ENCODE results near the gene PPP1R1A. TPM values are rescaled to one million over a fixed set of nuclear protein-coding genes. Genes with fewer than 3 reads are reported as not detected.

Gene PPP1R1A
- total RNA-seq, 1 experiment from 2014 or later = 8.5 TPM

DNA sequence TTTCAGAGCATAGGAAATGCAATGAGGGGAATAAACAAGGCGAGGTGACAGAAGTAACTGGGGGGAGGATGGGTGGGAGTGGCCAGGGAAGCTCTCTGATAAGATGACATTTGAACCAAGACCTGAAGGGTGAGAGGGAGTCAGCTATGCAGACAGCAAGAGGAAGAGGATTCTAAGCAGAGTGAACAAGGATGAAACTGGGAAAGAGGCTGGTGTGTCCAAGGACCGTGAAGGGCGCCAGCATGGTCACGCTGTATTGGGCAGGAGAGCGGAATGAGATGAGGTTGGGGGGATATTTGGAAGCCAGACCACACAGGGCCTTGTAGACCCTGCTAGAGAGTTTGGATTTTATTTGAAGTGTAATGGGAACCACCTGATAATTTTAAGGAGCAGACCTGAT lies 10.5 kb upstream of the PPP1R1A start:
- no peak overlapping the region for H2BK15ac ChIP-seq (ENCODE audit: low read depth, low read length)
- H3K4me3 Mint-ChIP-seq = no peak overlapping the region
- H2BK12ac ChIP-seq (ENCODE audit: insufficient read length, low read depth, low read length) = no peak overlapping the region
- no peak overlapping the region for H3K56ac ChIP-seq (ENCODE audit: insufficient read length, low read depth, low read length)
- H3K14ac ChIP-seq (ENCODE audit: insufficient read depth, low read length) = no peak overlapping the region
- H3K18ac ChIP-seq (ENCODE audit: insufficient read length, low read depth, low read length) = no peak overlapping the region
- no peak overlapping the region for H4K5ac ChIP-seq (ENCODE audit: insufficient read length, low read depth, low read length)
- no peak for DNase-seq
- TF ChIP-seq CTCF (conservative IDR thresholded peaks at IDR 0.05) = no peak
- H3K27ac Mint-ChIP-seq = no peak overlapping the region
- no peak overlapping the region for H2BK120ac ChIP-seq (ENCODE audit: low read depth, low read length, poor library complexity, severe bottlenecking)
- no peak overlapping the region for H3K9ac ChIP-seq (ENCODE audit: extremely low read depth, insufficient read length, low read length)
- peaks cover 0 to 1% (median 0%) of the 10 kb centered on the region in 3 experiments; a peak in 1 of 7 replicates for H3K36me3 Mint-ChIP-seq (ENCODE audit: insufficient read depth in 1 of 3, low read depth in 3 of 3)
- peaks cover 5% of the 10 kb centered on the region in 2 experiments; a peak in 3 of 4 replicates for H3K4me1 Mint-ChIP-seq
- H3K79me2 ChIP-seq (ENCODE audit: insufficient read depth, low read length) = no peaks in the 10 kb centered on the region
- H3K23me2 ChIP-seq (ENCODE audit: insufficient read length, low read depth, low read length, poor library complexity, severe bottlenecking) = no peaks in the 10 kb centered on the region
- no peak overlapping the region for H4K8ac ChIP-seq (replicated peaks; ENCODE audit: insufficient read length, low read depth, low read length)
- no peak overlapping the region for H3K4me2 ChIP-seq (ENCODE audit: insufficient read depth, insufficient read length, low read length)
- H3K27me3 ChIP-seq (ENCODE audit: insufficient read depth, low read length) = peaks cover 2% of the 10 kb centered on the region; the same call in 1 of the 2 replicates
- H3K79me1 ChIP-seq (ENCODE audit: insufficient read depth, low read depth, low read length, poor library complexity, severe bottlenecking) = no peaks in the 10 kb centered on the region
- no peak overlapping the region for H3K27ac ChIP-seq (ENCODE audit: insufficient read length, low read depth, low read length)
- WGBS (ENCODE audit: extremely low coverage, insufficient read length, low lambda C conversion rate) = no CpG with 5 or more reads among the region's 5 CpGs
- no peak overlapping the region for H4K91ac ChIP-seq (ENCODE audit: insufficient read length, low read depth, low read length)
- no peaks in the 10 kb centered on the region for H3K4me1 ChIP-seq (ENCODE audit: insufficient read depth, low read length)
- no peak overlapping the region for H2AFZ ChIP-seq (ENCODE audit: low read length)
- H2BK5ac ChIP-seq (ENCODE audit: insufficient read length, low read length) = no peak overlapping the region
- H2BK20ac ChIP-seq (ENCODE audit: low read depth, low read length, poor library complexity, severe bottlenecking) = no peak overlapping the region
- H2AK5ac ChIP-seq (ENCODE audit: insufficient read length, low read length) = no peak overlapping the region
- no peaks in the 10 kb centered on the region for H4K20me1 ChIP-seq (ENCODE audit: control insufficient read depth, insufficient read depth, insufficient read length)
- H3T11ph ChIP-seq (ENCODE audit: low read length) = no peak overlapping the region
- no peak overlapping the region for H3K4ac ChIP-seq (ENCODE audit: low read depth, low read length)
- no peaks in the 10 kb centered on the region for H3K9me3 ChIP-seq (ENCODE audit: control insufficient read depth, low read depth, low read length)
- H3K9me3 Mint-ChIP-seq = no peaks in the 10 kb centered on the region
- H3K27me3 Mint-ChIP-seq (ENCODE audit: low read depth) = peaks cover 76% of the 10 kb centered on the region
- H3K23ac ChIP-seq (ENCODE audit: insufficient read length, low read depth, low read length) = no peak overlapping the region
